Measurements from ENCODE around the gene PLEKHA8. TPM values are rescaled to one million over a fixed set of nuclear protein-coding genes. Genes with fewer than 3 reads are reported as not detected.
A peak's percentile ranks its signal among the peaks of the same experiment; 100 is the strongest.

The PLEKHA8 gene
- total and polyA plus RNA-seq, 11 donors, result 1.5 to 6.8 (median 4.1) TPM

- 71 to 82% (median 74%) methylated on average over 3 of the region's 3 CpGs for WGBS, 4 donors
- intact Hi-C loops (cut with DNase I), result loop anchor here in 8 of 10 donors (2.0 to 10.0 kb wide), 8 partner anchors 113 to 403 kb away; partner anchors contain the start of gene GGCT (in 1 of the 8)
- peaks cover 0 to 64% (median 16%) of the 10 kb centered on the region in 12 donors for H3K4me1 ChIP-seq
- no peak for TF ChIP-seq POLR2A (IDR thresholded peaks at IDR 0.05)
- no peak for TF ChIP-seq CTCF (IDR thresholded peaks at IDR 0.05)
- DNase-seq, result no peak
- peak overlapping the region in 1 of 12 donors; percentile 68 for H3K27ac ChIP-seq
- ATAC-seq, result no peak
- no peak overlapping the region for H3K4me3 ChIP-seq
- H3K27me3 ChIP-seq, result no peaks in the 10 kb centered on the region
- H3K36me3 ChIP-seq, result peaks cover 0 to 40% (median 3%) of the 10 kb centered on the region in 9 donors
- no peaks in the 10 kb centered on the region for H3K9me3 ChIP-seq
Observed at GRCh38 chr7:30162133-30162532, 133.9 kb downstream of the PLEKHA8 start.

GRCh38 chr7:30162622-30163124, 134.5 kb downstream of the PLEKHA8 start:
- Histone ChIP-seq H3K4me3 (peak overlapping the region in 1 of 12 donors; percentile 18), H3K36me3 (peaks cover 0 to 35% (median 0%) of the 10 kb centered on the region in 9 donors), H3K27ac (peak overlapping the region in 4 of 12 donors; percentile 47 to 68 (median 56)), H3K4me1 (peaks cover 0 to 65% (median 16%) of the 10 kb centered on the region in 12 donors), H3K9me3 (no peaks in the 10 kb centered on the region), H3K27me3 (no peaks in the 10 kb centered on the region)
- intact Hi-C loops (cut with DNase I), result loop anchor here in 8 of 10 donors (1.0 to 10.0 kb wide), 9 partner anchors 16 to 402 kb away; partner anchors contain the start of gene GGCT (in 1 of the 8)
- TF ChIP-seq CTCF (IDR thresholded peaks at IDR 0.05) (no peak), POLR2A (IDR thresholded peaks at IDR 0.05) (no peak)
- no peak for ATAC-seq
- DNase-seq, result no peak
- 65 to 79% (median 73%) methylated on average over 5 of the region's 5 CpGs for WGBS, 4 donors

- peaks cover 0 to 72% (median 17%) of the 10 kb centered on the region in 12 donors for H3K4me1 ChIP-seq
- no peaks in the 10 kb centered on the region for H3K27me3 ChIP-seq
- DNase-seq (peak in 2 of 5 donors; percentile 44 to 53), ATAC-seq (peak; percentile 23 to 63 (median 40))
- TF ChIP-seq CTCF (IDR thresholded peaks at IDR 0.05), result no peak
- TF ChIP-seq POLR2A (IDR thresholded peaks at IDR 0.05), result no peak
- intact Hi-C loops (cut with DNase I), result loop anchor here in 8 of 10 donors (1.0 to 10.0 kb wide), 9 partner anchors 17 to 401 kb away; partner anchors contain the start of gene GGCT (in 1 of the 8)
- peaks cover 0 to 28% (median 0%) of the 10 kb centered on the region in 9 donors for H3K36me3 ChIP-seq
- peak overlapping the region in 9 of 12 donors; percentile 4 to 68 (median 35) for H3K27ac ChIP-seq
- no peaks in the 10 kb centered on the region for H3K9me3 ChIP-seq
- H3K4me3 ChIP-seq, result peak overlapping the region in 1 of 12 donors; percentile 18
- WGBS, 4 donors, result 56 to 60% (median 57%) methylated on average over 13 of the region's 13 CpGs
Observed at GRCh38 chr7:30163231-30163894, 135.2 kb downstream of the PLEKHA8 start.

GRCh38 chr7:30164567-30164966, 136.4 kb downstream of the PLEKHA8 start:
- Histone ChIP-seq H3K4me1 (peaks cover 0 to 74% (median 18%) of the 10 kb centered on the region in 12 donors), H3K27ac (no peak overlapping the region)
- no peak for TF ChIP-seq POLR2A (IDR thresholded peaks at IDR 0.05)
- TF ChIP-seq CTCF (IDR thresholded peaks at IDR 0.05), result peak; percentile 33 to 76 (median 62)

More at GRCh38 chr7:30164567-30164966, 136.4 kb downstream of the PLEKHA8 start:
- H3K4me3 ChIP-seq, result no peak overlapping the region
- intact Hi-C loops (cut with DNase I), result loop anchor here (2.0 to 10.0 kb wide), 12 partner anchors 88 to 400 kb away; partner anchors contain the start of gene GGCT (in 1 of the 10)
- peak; percentile 47 to 71 (median 62) for ATAC-seq
- H3K27me3 ChIP-seq, result no peaks in the 10 kb centered on the region
- H3K9me3 ChIP-seq, result no peaks in the 10 kb centered on the region
- H3K36me3 ChIP-seq, result peaks cover 0 to 16% (median 0%) of the 10 kb centered on the region in 9 donors
- WGBS, 4 donors, result 71 to 81% (median 76%) methylated on average over 6 of the region's 6 CpGs
- no peak for DNase-seq
